Trophoblast cell (in vitro differentiated cells and primary cell): ENCODE measurements around the gene ZRANB1.

Experiments used
- DNase-seq, 2 donors: peaks; one replicate each; pipeline ENCODE4 v3.0.0-alpha.2; 2016
- H2AFZ ChIP-seq: 2 replicates; pipeline ENCODE4 v1.6.1; 2013; ENCODE audit warnings: low read length, moderate library complexity, mild to moderate bottlenecking; ENCODE audit not compliant: insufficient read depth, poor library complexity
- H2AK5ac ChIP-seq: 2 replicates; pipeline ENCODE4 v1.6.1; 2013; ENCODE audit warnings: mild to moderate bottlenecking, low read length
- H2BK120ac ChIP-seq: 2 replicates; pipeline ENCODE4 v1.6.1; 2013; ENCODE audit warnings: low read length, mild to moderate bottlenecking, moderate library complexity; ENCODE audit not compliant: insufficient read depth, poor library complexity
- H2BK12ac ChIP-seq: 2 replicates; pipeline ENCODE4 v1.6.1; 2013; ENCODE audit warnings: mild to moderate bottlenecking, low read length, moderate library complexity
- H2BK5ac ChIP-seq: 2 replicates; pipeline ENCODE4 v1.6.1; 2013; ENCODE audit warnings: low read length, low read depth, moderate library complexity, mild to moderate bottlenecking; ENCODE audit not compliant: poor library complexity
- H3K14ac ChIP-seq: 2 replicates; pipeline ENCODE4 v1.6.1; 2013; ENCODE audit warnings: mild to moderate bottlenecking, low read length
- H3K18ac ChIP-seq: 2 replicates; pipeline ENCODE4 v1.6.1; 2013; ENCODE audit warnings: mild to moderate bottlenecking, low read length
- H3K23ac ChIP-seq: 2 replicates; pipeline ENCODE4 v1.6.1; 2013; ENCODE audit warnings: low read length
- H3K27ac ChIP-seq: 2 replicates; pipeline ENCODE4 v1.5.1; 2013; ENCODE audit warnings: low read depth, mild to moderate bottlenecking, inconsistent platforms, low read length, moderate library complexity
- H3K27me3 ChIP-seq: 2 replicates; pipeline ENCODE4 v1.6.1; 2013; ENCODE audit warnings: inconsistent platforms, mild to moderate bottlenecking, low read length, moderate library complexity; ENCODE audit not compliant: insufficient read depth
- H3K36me3 ChIP-seq, 2 experiments: 1 replicate in 1 of 2; 2 replicates in 1 of 2; pipeline ENCODE4 v1.6.1; 2013; ENCODE audit warnings: low read length in 2 of 2, mild to moderate bottlenecking in 2 of 2, moderate library complexity in 1 of 2; ENCODE audit not compliant: insufficient read depth in 2 of 2, control insufficient read depth in 1 of 2
- H3K4ac ChIP-seq: 2 replicates; pipeline ENCODE4 v1.6.1; 2013; ENCODE audit warnings: low read depth, mild to moderate bottlenecking, low read length, moderate library complexity
- H3K4me1 ChIP-seq, 2 experiments: 1 replicate in 1 of 2; 2 replicates in 1 of 2; pipeline ENCODE4 v1.6.1; 2013; ENCODE audit warnings: low read length in 2 of 2, mild to moderate bottlenecking in 2 of 2, moderate library complexity in 1 of 2; ENCODE audit not compliant: insufficient read depth in 2 of 2, control insufficient read depth in 1 of 2
- H3K4me2 ChIP-seq: 2 replicates; pipeline ENCODE4 v1.6.1; 2013; ENCODE audit warnings: inconsistent platforms, mild to moderate bottlenecking, low read length, moderate library complexity
- H3K4me3 ChIP-seq: 2 replicates; pipeline ENCODE4 v1.5.1; 2013; ENCODE audit warnings: mild to moderate bottlenecking, low read depth, low read length, inconsistent platforms
- H3K79me1 ChIP-seq: one replicate; pipeline ENCODE4 v1.6.1; 2013; ENCODE audit warnings: low read length
- H3K79me2 ChIP-seq: 2 replicates; pipeline ENCODE4 v1.6.1; 2013; ENCODE audit warnings: low read length, mild to moderate bottlenecking; ENCODE audit not compliant: control insufficient read depth, insufficient read depth, poor library complexity
- H3K9ac ChIP-seq: 2 replicates; pipeline ENCODE4 v1.6.1; 2013; ENCODE audit warnings: mild to moderate bottlenecking, low read length
- H3K9me3 ChIP-seq: 2 replicates; pipeline ENCODE4 v1.6.1; 2013; ENCODE audit warnings: low read depth, mild to moderate bottlenecking, control low read depth, inconsistent platforms, low read length; ENCODE audit not compliant: insufficient read depth
- H4K12ac ChIP-seq: 2 replicates; pipeline ENCODE4 v1.6.1; 2013; ENCODE audit warnings: low read depth, mild to moderate bottlenecking, low read length, moderate library complexity
- H4K8ac ChIP-seq: 2 replicates; pipeline ENCODE4 v1.6.1; 2013; ENCODE audit warnings: low read depth, mild to moderate bottlenecking, low read length, moderate library complexity
- H4K91ac ChIP-seq: one replicate; pipeline ENCODE4 v1.6.1; 2013; ENCODE audit warnings: low read depth, mild to moderate bottlenecking, low read length, moderate library complexity
- WGBS: extraction: QIAGEN DNeasy Blood & Tissue Kit; methylation state at CpG from one replicate; pipeline ENCODE4 v1.1.7; 2013; ENCODE audit warnings: missing lambda C conversion rate; ENCODE audit not compliant: insufficient read length, insufficient coverage; ENCODE audit errors: extremely low coverage; 5-methylcytosine and 5-hydroxymethylcytosine counted together

The ZRANB1 gene

GRCh38 chr10:125015356-125015944 lies 73.5 kb downstream of the ZRANB1 start:
- Histone ChIP-seq H2BK120ac (no peak overlapping the region), H3K79me2 (no peaks in the 10 kb centered on the region), H2BK5ac (no peak overlapping the region), H3K9me3 (no peaks in the 10 kb centered on the region), H2BK12ac (no peak overlapping the region), H3K18ac (no peak overlapping the region), H3K14ac (no peak overlapping the region), H3K27me3 (no peaks in the 10 kb centered on the region), H3K23ac (no peak overlapping the region), H3K79me1 (no peaks in the 10 kb centered on the region), H3K4me3 (no peak overlapping the region), H2AFZ (no peak overlapping the region), H2AK5ac (no peak overlapping the region), H3K4me2 (no peak overlapping the region), H4K12ac (no peak overlapping the region), H3K9ac (no peak overlapping the region), H3K27ac (no peak overlapping the region), H3K36me3 (peaks cover 19 to 26% of the 10 kb centered on the region in 2 experiments), H3K4me1 (peaks cover 14 to 18% of the 10 kb centered on the region in 2 experiments), H3K4ac (no peak overlapping the region), H4K8ac (no peak overlapping the region), H4K91ac (no peak overlapping the region)
- WGBS: no CpG with 5 or more reads among the region's 23 CpGs
- DNase-seq: peak in 1 of 2 donors; percentile 23

GRCh38 chr10:125016123-125016522 lies 74.2 kb downstream of the ZRANB1 start:
- Histone ChIP-seq H2BK12ac (no peak overlapping the region), H2AK5ac (no peak overlapping the region), H3K9me3 (no peaks in the 10 kb centered on the region), H3K79me2 (no peaks in the 10 kb centered on the region), H3K4me2 (no peak overlapping the region), H3K23ac (no peak overlapping the region), H4K8ac (no peak overlapping the region), H2BK5ac (no peak overlapping the region), H4K91ac (no peak overlapping the region), H3K36me3 (peaks cover 20 to 32% of the 10 kb centered on the region in 2 experiments), H3K9ac (no peak overlapping the region), H3K4me1 (peaks cover 14 to 18% of the 10 kb centered on the region in 2 experiments), H3K14ac (no peak overlapping the region), H4K12ac (no peak overlapping the region), H3K4me3 (no peak overlapping the region), H3K79me1 (no peaks in the 10 kb centered on the region), H2AFZ (no peak overlapping the region), H3K27ac (no peak overlapping the region), H3K4ac (no peak overlapping the region), H3K18ac (no peak overlapping the region), H3K27me3 (no peaks in the 10 kb centered on the region), H2BK120ac (no peak overlapping the region)
- no peak for DNase-seq
- WGBS: no CpG with 5 or more reads among the region's 10 CpGs

- Histone ChIP-seq H3K4me2 (no peak overlapping the region), H4K8ac (no peak overlapping the region), H3K4me1 (peaks cover 14 to 18% of the 10 kb centered on the region in 2 experiments), H2BK12ac (no peak overlapping the region), H3K27me3 (no peaks in the 10 kb centered on the region), H4K91ac (no peak overlapping the region), H3K9me3 (no peaks in the 10 kb centered on the region), H3K79me2 (no peaks in the 10 kb centered on the region), H3K4ac (no peak overlapping the region), H3K36me3 (peaks cover 26 to 38% of the 10 kb centered on the region in 2 experiments), H3K18ac (no peak overlapping the region), H3K14ac (no peak overlapping the region), H3K79me1 (no peaks in the 10 kb centered on the region), H2BK5ac (no peak overlapping the region), H3K4me3 (no peak overlapping the region), H2AK5ac (no peak overlapping the region), H3K27ac (no peak overlapping the region), H2BK120ac (no peak overlapping the region), H3K9ac (no peak overlapping the region), H2AFZ (no peak overlapping the region), H3K23ac (no peak overlapping the region), H4K12ac (no peak overlapping the region)
- no CpG with 5 or more reads among the region's 14 CpGs for WGBS
- DNase-seq: no peak
These were observed 74.8 kb downstream of the ZRANB1 start for GRCh38 chr10:125016611-125017202.

- Histone ChIP-seq H3K14ac (no peak overlapping the region), H4K8ac (no peak overlapping the region), H2AK5ac (no peak overlapping the region), H4K91ac (no peak overlapping the region), H2BK120ac (no peak overlapping the region), H3K4me3 (no peak overlapping the region), H3K79me1 (no peaks in the 10 kb centered on the region), H3K27me3 (no peaks in the 10 kb centered on the region), H3K18ac (no peak overlapping the region), H3K4me2 (no peak overlapping the region), H3K36me3 (peaks cover 21 to 35% of the 10 kb centered on the region in 2 experiments), H3K27ac (no peak overlapping the region), H3K9me3 (no peaks in the 10 kb centered on the region), H2AFZ (no peak overlapping the region), H2BK12ac (no peak overlapping the region), H2BK5ac (no peak overlapping the region), H3K4me1 (peaks cover 14 to 15% of the 10 kb centered on the region in 2 experiments), H3K9ac (no peak overlapping the region), H3K23ac (no peak overlapping the region), H3K4ac (no peak overlapping the region), H4K12ac (no peak overlapping the region), H3K79me2 (no peaks in the 10 kb centered on the region)
- WGBS: no CpG with 5 or more reads among the region's 12 CpGs
- DNase-seq: no peak
These were observed 75.8 kb downstream of the ZRANB1 start for GRCh38 chr10:125017547-125018298.
